ENCODE data around the gene KRT84.

GRCh38 chr12:52383331-52383730 is 2.1 kb downstream of the KRT84 start:
- no peak for TF ChIP-seq EP300 (IDR thresholded peaks at IDR 0.05)
- no peak for TF ChIP-seq POLR2AphosphoS5 (IDR thresholded peaks at IDR 0.05)
- TF ChIP-seq POLR2A (IDR thresholded peaks at IDR 0.05) = no peak
- TF ChIP-seq, protein P1, sequence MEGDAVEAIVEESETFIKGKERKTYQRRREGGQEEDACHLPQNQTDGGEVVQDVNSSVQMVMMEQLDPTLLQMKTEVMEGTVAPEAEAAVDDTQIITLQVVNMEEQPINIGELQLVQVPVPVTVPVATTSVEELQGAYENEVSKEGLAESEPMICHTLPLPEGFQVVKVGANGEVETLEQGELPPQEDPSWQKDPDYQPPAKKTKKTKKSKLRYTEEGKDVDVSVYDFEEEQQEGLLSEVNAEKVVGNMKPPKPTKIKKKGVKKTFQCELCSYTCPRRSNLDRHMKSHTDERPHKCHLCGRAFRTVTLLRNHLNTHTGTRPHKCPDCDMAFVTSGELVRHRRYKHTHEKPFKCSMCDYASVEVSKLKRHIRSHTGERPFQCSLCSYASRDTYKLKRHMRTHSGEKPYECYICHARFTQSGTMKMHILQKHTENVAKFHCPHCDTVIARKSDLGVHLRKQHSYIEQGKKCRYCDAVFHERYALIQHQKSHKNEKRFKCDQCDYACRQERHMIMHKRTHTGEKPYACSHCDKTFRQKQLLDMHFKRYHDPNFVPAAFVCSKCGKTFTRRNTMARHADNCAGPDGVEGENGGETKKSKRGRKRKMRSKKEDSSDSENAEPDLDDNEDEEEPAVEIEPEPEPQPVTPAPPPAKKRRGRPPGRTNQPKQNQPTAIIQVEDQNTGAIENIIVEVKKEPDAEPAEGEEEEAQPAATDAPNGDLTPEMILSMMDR (IDR thresholded peaks at IDR 0.05) = no peak
